WTC11 (cell line): Measurements from ENCODE around the gene IFRD2. TPM values are rescaled to one million over a fixed set of nuclear protein-coding genes. Genes with fewer than 3 reads are reported as not detected.

Experiments
- ATAC-seq: fragments of 200-7000 bp; cut with Tn5 transposase; 2 replicates; pipeline ENCODE4 v1.10.0; 2021; ENCODE audit warnings: mild to moderate bottlenecking, moderate library complexity
- CTCF ChIA-PET: fragments of 300-600 bp; sonication (Branson Sonifier 250); formaldehyde crosslinking; loops from one replicate; lab custom pipeline; 2021; ENCODE audit warnings: antibody characterized with exemption; lab: Charles Lee
- POLR2A ChIA-PET: fragments of 350-600 bp; sonication (Branson Sonifier 250); formaldehyde crosslinking; loops from one replicate; lab custom pipeline; 2021; ENCODE audit warnings: antibody characterized with exemption; lab: Charles Lee
- DNase-seq: peaks from one replicate; pipeline ENCODE4 v3.0.0; 2021; ENCODE audit warnings: low spot score
- H3K27ac Mint-ChIP-seq: 2 replicates; pipeline ENCODE4 v1.8.0; 2021; ENCODE audit warnings: mixed read lengths
- H3K27me3 Mint-ChIP-seq: 2 replicates; pipeline ENCODE4 v1.8.0; 2021; ENCODE audit warnings: low read depth, mild to moderate bottlenecking, moderate library complexity, mixed read lengths
- H3K36me3 Mint-ChIP-seq: 2 replicates; pipeline ENCODE4 v1.8.0; 2021; ENCODE audit warnings: mixed read lengths
- H3K4me1 Mint-ChIP-seq: 2 replicates; pipeline ENCODE4 v1.8.0; 2022; ENCODE audit warnings: mixed read lengths
- H3K4me3 Mint-ChIP-seq: 2 replicates; pipeline ENCODE4 v1.8.0; 2021; ENCODE audit warnings: mild to moderate bottlenecking, moderate library complexity, mixed read lengths
- H3K9me3 Mint-ChIP-seq: 2 replicates; pipeline ENCODE4 v1.8.0; 2021; ENCODE audit warnings: mixed read lengths
- AFF4 ChIP-seq: sonication (generic); formaldehyde crosslinking; IDR thresholded peaks from 2 replicates; pipeline ENCODE4 v1.8.1; 2023; ENCODE audit warnings: mild to moderate bottlenecking, missing genetic modification reagents, borderline replicate concordance
- ATF1 ChIP-seq: sonication (generic); formaldehyde crosslinking; IDR thresholded peaks from 2 replicates; pipeline ENCODE4 v1.8.1; 2023; ENCODE audit warnings: mild to moderate bottlenecking, moderate library complexity, missing genetic modification reagents
- ATF2 ChIP-seq: sonication (generic); formaldehyde crosslinking; IDR thresholded peaks from 2 replicates; pipeline ENCODE4 v1.8.1; 2022; ENCODE audit warnings: low read depth, missing genetic modification reagents, borderline replicate concordance
- E2F1 ChIP-seq: sonication (generic); formaldehyde crosslinking; IDR thresholded peaks from 2 replicates; pipeline ENCODE4 v1.8.0; 2022; ENCODE audit warnings: mild to moderate bottlenecking, missing genetic modification reagents
- GRHL2 ChIP-seq: fragments of 250-450 bp; sonication (Bioruptor Pico); IDR thresholded peaks from 2 replicates; pipeline ENCODE4 v1.8.0; 2022; ENCODE audit warnings: mild to moderate bottlenecking, moderate library complexity; ENCODE audit not compliant: insufficient replicate concordance, severe bottlenecking
- IRF2 ChIP-seq: sonication (generic); formaldehyde crosslinking; IDR thresholded peaks from 2 replicates; pipeline ENCODE4 v1.8.0; 2022; ENCODE audit warnings: low read depth, missing genetic modification reagents, borderline replicate concordance
- MAX ChIP-seq: sonication (generic); formaldehyde crosslinking; IDR thresholded peaks from 2 replicates; pipeline ENCODE4 v1.8.0; 2022; ENCODE audit warnings: mild to moderate bottlenecking, missing genetic modification reagents
- MLX ChIP-seq: sonication (generic); formaldehyde crosslinking; IDR thresholded peaks from 2 replicates; pipeline ENCODE4 v1.8.1; 2023; ENCODE audit warnings: mild to moderate bottlenecking, missing genetic modification reagents, moderate library complexity
- RORB ChIP-seq: fragments of 250-450 bp; sonication (Bioruptor Pico); IDR thresholded peaks from 2 replicates; pipeline ENCODE4 v1.9.0; 2021; ENCODE audit warnings: mild to moderate bottlenecking
- TEAD1 ChIP-seq: sonication (generic); formaldehyde crosslinking; IDR thresholded peaks from 2 replicates; pipeline ENCODE4 v1.8.0; 2022; ENCODE audit warnings: mild to moderate bottlenecking, missing genetic modification reagents
- ZBTB21 ChIP-seq: sonication (generic); formaldehyde crosslinking; IDR thresholded peaks from 2 replicates; pipeline ENCODE4 v1.8.1; 2023; ENCODE audit warnings: mild to moderate bottlenecking, missing genetic modification reagents, borderline replicate concordance
- ZNF425 ChIP-seq: fragments of 250-450 bp; sonication (Bioruptor Pico); conservative IDR thresholded peaks from 2 replicates; pipeline ENCODE4 v1.9.0; 2021; ENCODE audit warnings: mild to moderate bottlenecking
- total RNA-seq: library from RNA; stranded (reverse); gene quantifications from 3 replicates; pipeline ENCODE4 v1.2.3, GENCODE V29; 2021

Gene IFRD2
- total RNA-seq, 1 experiment from 2014 or later: 92.0 TPM

DNA sequence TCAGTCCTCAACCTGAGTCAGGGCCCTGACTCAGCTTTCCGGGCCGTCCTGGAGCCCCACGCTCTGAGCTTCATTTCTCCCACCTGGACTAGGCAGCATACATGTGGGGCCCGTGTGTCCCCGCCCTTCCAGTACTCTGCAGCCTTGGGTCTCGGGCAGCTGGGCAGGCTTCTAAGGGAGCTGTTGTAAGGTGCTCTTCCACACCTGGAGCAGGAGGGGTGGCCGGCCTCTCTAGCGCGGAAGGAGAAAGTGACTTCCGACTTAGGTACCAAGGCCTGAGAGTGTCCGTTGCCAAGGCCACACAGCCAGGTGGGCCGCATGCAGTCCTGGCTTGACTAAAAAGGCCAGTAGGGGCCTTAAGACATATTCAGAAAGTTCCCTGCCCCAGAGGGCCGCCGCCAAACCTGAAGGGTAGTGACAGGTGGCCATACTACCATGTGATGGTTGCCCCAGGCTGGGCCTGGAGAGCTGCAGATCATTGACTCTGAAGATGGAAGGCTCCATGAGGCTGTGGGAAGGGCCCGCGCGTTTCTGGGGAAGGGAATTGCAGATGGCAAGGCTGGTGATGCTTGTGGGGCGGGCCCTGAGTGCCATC lies 32.7 kb downstream of the IFRD2 start (continued):
- no peak for TF ChIP-seq E2F1 (CRISPR knock-in tag)
- no peak for TF ChIP-seq ATF2 (CRISPR knock-in tag)
- TF ChIP-seq TEAD1 (CRISPR knock-in tag): no peak
- TF ChIP-seq, all 79 proteins: peak for 0

DNA sequence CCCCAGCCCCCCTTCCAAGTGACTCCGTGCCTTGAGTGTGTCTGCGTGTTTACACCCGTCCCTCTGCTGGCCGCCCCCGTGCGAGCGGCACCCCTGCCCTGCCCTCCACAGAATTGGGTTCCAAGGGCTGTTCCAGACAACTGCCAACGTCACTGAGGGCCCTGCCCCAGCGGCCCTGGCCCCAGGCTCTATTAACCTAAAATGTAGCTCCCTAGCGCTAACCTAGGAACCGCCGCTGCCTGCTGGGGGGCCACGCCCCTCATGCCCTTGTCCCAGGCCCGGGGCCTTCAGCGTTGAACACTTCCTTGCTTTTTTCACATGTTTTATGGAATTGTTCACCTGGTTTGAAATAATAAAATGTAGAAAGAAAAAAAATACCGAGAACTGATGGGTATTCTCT lies 33.2 kb downstream of the IFRD2 start:
- CTCF ChIA-PET: interaction anchor here (0.6 to 7.6 kb wide), 15 partner anchors 8 to 152 kb away, joined by 3 to 151 read pairs (median 17); partner anchors contain the start of genes GNAI2, HYAL3, LSMEM2 and NAA80
- peak overlapping the region; percentile 38; the same call in 1 of the 2 replicates for H3K27ac Mint-ChIP-seq
- no peak for ATAC-seq
- TF ChIP-seq MAX (CRISPR knock-in tag) (no peak), ZBTB21 (CRISPR knock-in tag) (no peak), ATF1 (CRISPR knock-in tag) (no peak), ZNF425 (CRISPR knock-in tag) (no peak), AFF4 (CRISPR knock-in tag) (no peak), MLX (CRISPR knock-in tag) (no peak), IRF2 (no peak), GRHL2 (no peak), RORB (CRISPR knock-in tag) (no peak)
- H3K36me3 Mint-ChIP-seq: peaks cover 16% of the 10 kb centered on the region
- no peak for DNase-seq
- no peaks in the 10 kb centered on the region for H3K9me3 Mint-ChIP-seq
- peaks cover 29% of the 10 kb centered on the region for H3K4me1 Mint-ChIP-seq
- H3K27me3 Mint-ChIP-seq: no peaks in the 10 kb centered on the region
- H3K4me3 Mint-ChIP-seq: no peak overlapping the region
- POLR2A ChIA-PET: interaction anchor here (0.7 to 1.6 kb wide), 2 partner anchors 23 to 1716 kb away, joined by 3 to 6 read pairs; partner anchors contain the start of genes ABHD14A and GNAI2
